Activated CD4-positive, alpha-beta T cell treated with anti-CD3 and anti-CD28 coated beads for 1 hour (primary cell): ENCODE data around the gene TMED4.

Experiments
- DNase-seq: peaks from one replicate; pipeline ENCODE4 v3.0.0-alpha.2; 2020

The TMED4 gene

GRCh38 chr7:44539669-44540506 lies 42.1 kb downstream of the TMED4 start:
- DNase-seq: no peak

GRCh38 chr7:44538798-44539668 lies 43.0 kb downstream of the TMED4 start:
- no peak for DNase-seq

- DNase-seq: no peak
Measured at GRCh38 chr7:44538093-44538797, 43.8 kb downstream of the TMED4 start.

- DNase-seq: no peak
Measured at GRCh38 chr7:44537442-44537841, 44.6 kb downstream of the TMED4 start.

GRCh38 chr7:44536090-44536489 lies 45.9 kb downstream of the TMED4 start:
- DNase-seq: no peak

GRCh38 chr7:44535348-44536064 lies 46.5 kb downstream of the TMED4 start:
- DNase-seq: no peak

- DNase-seq: peak; percentile 16
Measured at GRCh38 chr7:44534501-44534900, 47.5 kb downstream of the TMED4 start.

GRCh38 chr7:44534087-44534486 lies 47.9 kb downstream of the TMED4 start:
- DNase-seq: no peak

GRCh38 chr7:44533301-44534055 lies 48.6 kb downstream of the TMED4 start:
- no peak for DNase-seq

- no peak for DNase-seq
Measured at GRCh38 chr7:44531421-44532380, 50.3 kb downstream of the TMED4 start.

GRCh38 chr7:44530990-44531389 lies 51.0 kb downstream of the TMED4 start:
- no peak for DNase-seq
